ENCODE data around the gene STXBP5.
"Not testable (repeated sequence)": the region's sequence is repeated elsewhere in the genome, so short reads cannot be mapped to it uniquely, and the experiment has no call there.

The STXBP5 gene

GRCh38 chr6:147246853-147247635 is 42.8 kb downstream of the STXBP5 start:
- Histone ChIP-seq H2AFZ (ENCODE audit: low read length) (no peak overlapping the region), H3K4me3 (ENCODE audit: low read length) (no peak overlapping the region), H3K79me2 (ENCODE audit: low read length) (no peaks in the 10 kb centered on the region), H3K9ac (ENCODE audit: low read length) (no peak overlapping the region), H3K9me3 (replicated peaks; ENCODE audit: insufficient read depth, low read length) (no peaks in the 10 kb centered on the region), H3K9me2 (replicated peaks; ENCODE audit: insufficient read depth, low read length) (no peaks in the 10 kb centered on the region), H4K20me1 (ENCODE audit: insufficient read depth, low read length) (no peaks in the 10 kb centered on the region), H3K27ac (ENCODE audit: low read length) (no peak overlapping the region), H3K4me2 (ENCODE audit: low read depth, low read length) (no peak overlapping the region), H3F3A (ENCODE audit: insufficient read depth, low read length) (no peaks in the 10 kb centered on the region), H3K27me3 (replicated peaks; ENCODE audit: insufficient read depth, low read length) (no peaks in the 10 kb centered on the region), H3K4me1 (ENCODE audit: low read length) (no peaks in the 10 kb centered on the region), H3K36me3 (replicated peaks; ENCODE audit: insufficient read depth, low read length) (no peaks in the 10 kb centered on the region)
- TF ChIP-seq EZH2phosphoT487 (IDR thresholded peaks at IDR 0.05; ENCODE audit: low read length) (no peak), EZH2 (optimal IDR thresholded peaks at IDR 0.05; ENCODE audit: low read depth, low read length) (no peak)
- TF ChIP-seq, protein P1, sequence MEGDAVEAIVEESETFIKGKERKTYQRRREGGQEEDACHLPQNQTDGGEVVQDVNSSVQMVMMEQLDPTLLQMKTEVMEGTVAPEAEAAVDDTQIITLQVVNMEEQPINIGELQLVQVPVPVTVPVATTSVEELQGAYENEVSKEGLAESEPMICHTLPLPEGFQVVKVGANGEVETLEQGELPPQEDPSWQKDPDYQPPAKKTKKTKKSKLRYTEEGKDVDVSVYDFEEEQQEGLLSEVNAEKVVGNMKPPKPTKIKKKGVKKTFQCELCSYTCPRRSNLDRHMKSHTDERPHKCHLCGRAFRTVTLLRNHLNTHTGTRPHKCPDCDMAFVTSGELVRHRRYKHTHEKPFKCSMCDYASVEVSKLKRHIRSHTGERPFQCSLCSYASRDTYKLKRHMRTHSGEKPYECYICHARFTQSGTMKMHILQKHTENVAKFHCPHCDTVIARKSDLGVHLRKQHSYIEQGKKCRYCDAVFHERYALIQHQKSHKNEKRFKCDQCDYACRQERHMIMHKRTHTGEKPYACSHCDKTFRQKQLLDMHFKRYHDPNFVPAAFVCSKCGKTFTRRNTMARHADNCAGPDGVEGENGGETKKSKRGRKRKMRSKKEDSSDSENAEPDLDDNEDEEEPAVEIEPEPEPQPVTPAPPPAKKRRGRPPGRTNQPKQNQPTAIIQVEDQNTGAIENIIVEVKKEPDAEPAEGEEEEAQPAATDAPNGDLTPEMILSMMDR (IDR thresholded peaks at IDR 0.05; ENCODE audit: low read length) = no peak
- DNase-seq = no peak

DNA sequence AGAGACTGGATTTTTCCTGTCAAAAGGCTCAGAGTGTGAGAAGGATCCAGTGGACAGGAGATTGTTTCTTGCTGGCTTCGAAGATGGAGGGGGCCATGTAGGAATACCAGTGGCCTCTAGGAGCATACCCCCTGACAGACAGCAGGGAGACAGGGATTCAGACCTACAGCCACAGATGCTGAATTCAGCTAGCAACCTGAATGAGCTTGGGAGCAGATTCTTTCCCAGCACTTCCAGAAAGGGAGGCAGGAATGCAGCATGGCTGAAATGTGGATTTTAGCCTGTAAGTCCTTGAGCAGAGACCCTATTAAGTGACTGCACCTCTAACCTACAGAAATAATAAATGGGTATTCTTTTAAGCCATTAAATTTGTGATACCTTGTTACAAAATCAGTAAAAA is 44.6 kb downstream of the STXBP5 start:
- no peak for TF ChIP-seq EZH2 (optimal IDR thresholded peaks at IDR 0.05; ENCODE audit: low read depth, low read length)
- TF ChIP-seq EZH2phosphoT487 (IDR thresholded peaks at IDR 0.05; ENCODE audit: low read length) = no peak
- TF ChIP-seq, protein P1 (IDR thresholded peaks at IDR 0.05; ENCODE audit: low read length) = no peak
- H3K27me3 ChIP-seq (replicated peaks; ENCODE audit: insufficient read depth, low read length) = no peaks in the 10 kb centered on the region
- no peaks in the 10 kb centered on the region for H3K36me3 ChIP-seq (replicated peaks; ENCODE audit: insufficient read depth, low read length)
- H3K79me2 ChIP-seq (ENCODE audit: low read length) = no peaks in the 10 kb centered on the region
- no peaks in the 10 kb centered on the region for H3K4me1 ChIP-seq (ENCODE audit: low read length)
- no peak overlapping the region for H3K27ac ChIP-seq (ENCODE audit: low read length)
- H3K9me3 ChIP-seq (replicated peaks; ENCODE audit: insufficient read depth, low read length) = no peaks in the 10 kb centered on the region
- H3K9me2 ChIP-seq (replicated peaks; ENCODE audit: insufficient read depth, low read length) = no peaks in the 10 kb centered on the region
- H3K9ac ChIP-seq (ENCODE audit: low read length) = no peak overlapping the region
- no peaks in the 10 kb centered on the region for H4K20me1 ChIP-seq (ENCODE audit: insufficient read depth, low read length)
- H3K4me3 ChIP-seq (ENCODE audit: low read length) = no peak overlapping the region
- H3F3A ChIP-seq (ENCODE audit: insufficient read depth, low read length) = no peaks in the 10 kb centered on the region
- no peak overlapping the region for H3K4me2 ChIP-seq (ENCODE audit: low read depth, low read length)
- DNase-seq = no peak
- H2AFZ ChIP-seq (ENCODE audit: low read length) = no peak overlapping the region

GRCh38 chr6:147251072-147251471 is 46.9 kb downstream of the STXBP5 start:
- Histone ChIP-seq H3K9me2 (replicated peaks; ENCODE audit: insufficient read depth, low read length) (no peaks in the 10 kb centered on the region), H3K4me3 (ENCODE audit: low read length) (no peak overlapping the region), H3K9me3 (replicated peaks; ENCODE audit: insufficient read depth, low read length) (no peaks in the 10 kb centered on the region), H2AFZ (ENCODE audit: low read length) (no peak overlapping the region), H3F3A (ENCODE audit: insufficient read depth, low read length) (no peaks in the 10 kb centered on the region), H4K20me1 (ENCODE audit: insufficient read depth, low read length) (no peaks in the 10 kb centered on the region), H3K4me2 (ENCODE audit: low read depth, low read length) (no peak overlapping the region), H3K9ac (ENCODE audit: low read length) (no peak overlapping the region), H3K36me3 (replicated peaks; ENCODE audit: insufficient read depth, low read length) (no peaks in the 10 kb centered on the region), H3K4me1 (ENCODE audit: low read length) (no peaks in the 10 kb centered on the region), H3K27ac (ENCODE audit: low read length) (no peak overlapping the region), H3K27me3 (replicated peaks; ENCODE audit: insufficient read depth, low read length) (no peaks in the 10 kb centered on the region), H3K79me2 (ENCODE audit: low read length) (no peaks in the 10 kb centered on the region)
- no peak for DNase-seq
- TF ChIP-seq EZH2 (optimal IDR thresholded peaks at IDR 0.05; ENCODE audit: low read depth, low read length) = no peak
- TF ChIP-seq EZH2phosphoT487 (IDR thresholded peaks at IDR 0.05; ENCODE audit: low read length) = no peak
- TF ChIP-seq, protein P1 (IDR thresholded peaks at IDR 0.05; ENCODE audit: low read length) = no peak

- H3K36me3 ChIP-seq (replicated peaks; ENCODE audit: insufficient read depth, low read length); H3K4me1 ChIP-seq (ENCODE audit: low read length); H3K4me2 ChIP-seq (ENCODE audit: low read depth, low read length); DNase-seq; H3K27me3 ChIP-seq (replicated peaks; ENCODE audit: insufficient read depth, low read length); H3F3A ChIP-seq (ENCODE audit: insufficient read depth, low read length); H3K4me3 ChIP-seq (ENCODE audit: low read length); H3K27ac ChIP-seq (ENCODE audit: low read length); H2AFZ ChIP-seq (ENCODE audit: low read length); H4K20me1 ChIP-seq (ENCODE audit: insufficient read depth, low read length); H3K9me3 ChIP-seq (replicated peaks; ENCODE audit: insufficient read depth, low read length); H3K79me2 ChIP-seq (ENCODE audit: low read length); H3K9me2 ChIP-seq (replicated peaks; ENCODE audit: insufficient read depth, low read length); H3K9ac ChIP-seq (ENCODE audit: low read length): not testable (repeated sequence)
These were observed 50.8 kb downstream of the STXBP5 start for GRCh38 chr6:147254929-147255473.

Data from MM.1S (cell line).